Lower leg skin (tissue), 3 donors: ENCODE data around the gene PLCB1.

Experiments used
- POLR2A ChIP-seq, 2 donors: fragments of 450-650 bp; IDR thresholded peaks; one replicate each; pipeline ENCODE4 v1.6.1; 2016 to 2017; ENCODE audit warnings: antibody characterized with exemption in 2 of 2, mild to moderate bottlenecking in 1 of 2, moderate library complexity in 1 of 2
- TF ChIP-seq, protein P1 (sequence below), 3 donors: fragments of 450-650 bp; IDR thresholded peaks; one replicate each; pipeline ENCODE4 v1.5.1; 2016; ENCODE audit warnings: antibody characterized with exemption in 3 of 3, mild to moderate bottlenecking in 3 of 3, moderate library complexity in 2 of 3

DNA sequence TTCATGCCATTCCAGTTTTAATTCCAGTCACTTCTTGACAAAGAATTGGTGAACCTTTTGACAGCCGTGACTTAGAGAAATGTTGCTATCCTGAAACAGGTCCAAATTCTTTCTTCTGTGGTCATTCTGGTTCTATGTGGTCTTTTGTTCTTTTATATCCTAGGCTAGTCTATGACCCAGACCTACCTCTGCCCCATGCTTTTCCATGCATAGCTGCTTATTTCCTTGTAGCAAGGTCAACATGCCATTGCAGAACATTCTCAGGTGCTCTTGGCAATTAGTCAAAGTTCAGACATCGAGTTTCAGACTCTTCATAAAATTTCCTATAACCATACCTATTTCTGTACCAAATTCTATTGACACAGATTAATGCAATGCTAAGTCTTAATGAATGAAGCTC is 202.6 kb downstream of the PLCB1 start:
- TF ChIP-seq, protein P1, sequence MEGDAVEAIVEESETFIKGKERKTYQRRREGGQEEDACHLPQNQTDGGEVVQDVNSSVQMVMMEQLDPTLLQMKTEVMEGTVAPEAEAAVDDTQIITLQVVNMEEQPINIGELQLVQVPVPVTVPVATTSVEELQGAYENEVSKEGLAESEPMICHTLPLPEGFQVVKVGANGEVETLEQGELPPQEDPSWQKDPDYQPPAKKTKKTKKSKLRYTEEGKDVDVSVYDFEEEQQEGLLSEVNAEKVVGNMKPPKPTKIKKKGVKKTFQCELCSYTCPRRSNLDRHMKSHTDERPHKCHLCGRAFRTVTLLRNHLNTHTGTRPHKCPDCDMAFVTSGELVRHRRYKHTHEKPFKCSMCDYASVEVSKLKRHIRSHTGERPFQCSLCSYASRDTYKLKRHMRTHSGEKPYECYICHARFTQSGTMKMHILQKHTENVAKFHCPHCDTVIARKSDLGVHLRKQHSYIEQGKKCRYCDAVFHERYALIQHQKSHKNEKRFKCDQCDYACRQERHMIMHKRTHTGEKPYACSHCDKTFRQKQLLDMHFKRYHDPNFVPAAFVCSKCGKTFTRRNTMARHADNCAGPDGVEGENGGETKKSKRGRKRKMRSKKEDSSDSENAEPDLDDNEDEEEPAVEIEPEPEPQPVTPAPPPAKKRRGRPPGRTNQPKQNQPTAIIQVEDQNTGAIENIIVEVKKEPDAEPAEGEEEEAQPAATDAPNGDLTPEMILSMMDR (IDR thresholded peaks at IDR 0.05), result no peak
- no peak for TF ChIP-seq POLR2A (IDR thresholded peaks at IDR 0.05)
